ENCODE results near the gene SECTM1.

SECTM1 gene

GRCh38 chr17:82300707-82301270 is 32.8 kb downstream of the SECTM1 start:
- no peak overlapping the region for H3K4me2 ChIP-seq (ENCODE audit: low read length)
- H3K27me3 ChIP-seq (ENCODE audit: control insufficient read depth, low read length), result peaks cover 18% of the 10 kb centered on the region
- no peaks in the 10 kb centered on the region for H3K9me3 ChIP-seq (ENCODE audit: control insufficient read depth, insufficient read depth, low read length)
- H3K27ac ChIP-seq (ENCODE audit: low read depth, low read length), result no peak overlapping the region
- peaks cover 14% of the 10 kb centered on the region; the same call in 1 of the 2 replicates for H3F3A ChIP-seq (ENCODE audit: control insufficient read depth, insufficient read depth)
- H4K20me1 ChIP-seq (ENCODE audit: control insufficient read depth, insufficient read depth, low read depth, low read length), result no peaks in the 10 kb centered on the region
- no peaks in the 10 kb centered on the region for H3K79me2 ChIP-seq (ENCODE audit: control insufficient read depth, low read length)
- no peak for TF ChIP-seq EZH2phosphoT487 (IDR thresholded peaks at IDR 0.05; ENCODE audit: borderline replicate concordance, low read length)
- TF ChIP-seq CTCF (IDR thresholded peaks at IDR 0.05; ENCODE audit: low read depth, low read length, poor library complexity, severe bottlenecking), result peak; percentile 79
- H3K4me1 ChIP-seq (ENCODE audit: control insufficient read depth, low read length), result peaks cover 39% of the 10 kb centered on the region
- no peaks in the 10 kb centered on the region for H3K36me3 ChIP-seq (ENCODE audit: control insufficient read depth, low read length)
- H3K9me2 ChIP-seq (replicated peaks; ENCODE audit: control insufficient read depth, low read length), result no peaks in the 10 kb centered on the region
- no peak overlapping the region for H3K4me3 ChIP-seq (ENCODE audit: low read length)

GRCh38 chr17:82300228-82300627 is 33.3 kb downstream of the SECTM1 start:
- H3K9me3 ChIP-seq (ENCODE audit: control insufficient read depth, insufficient read depth, low read length), result no peaks in the 10 kb centered on the region
- H4K20me1 ChIP-seq (ENCODE audit: control insufficient read depth, insufficient read depth, low read depth, low read length), result no peaks in the 10 kb centered on the region
- no peaks in the 10 kb centered on the region for H3K79me2 ChIP-seq (ENCODE audit: control insufficient read depth, low read length)
- H3K27me3 ChIP-seq (ENCODE audit: control insufficient read depth, low read length), result peaks cover 18% of the 10 kb centered on the region
- H3K27ac ChIP-seq (ENCODE audit: low read depth, low read length), result no peak overlapping the region
- TF ChIP-seq EZH2phosphoT487 (IDR thresholded peaks at IDR 0.05; ENCODE audit: borderline replicate concordance, low read length), result no peak
- TF ChIP-seq CTCF (IDR thresholded peaks at IDR 0.05; ENCODE audit: low read depth, low read length, poor library complexity, severe bottlenecking), result no peak
- no peak overlapping the region for H3K4me3 ChIP-seq (ENCODE audit: low read length)
- peaks cover 39% of the 10 kb centered on the region for H3K4me1 ChIP-seq (ENCODE audit: control insufficient read depth, low read length)
- H3K4me2 ChIP-seq (ENCODE audit: low read length), result no peak overlapping the region
- H3K36me3 ChIP-seq (ENCODE audit: control insufficient read depth, low read length), result no peaks in the 10 kb centered on the region
- peaks cover 14% of the 10 kb centered on the region; the same call in 1 of the 2 replicates for H3F3A ChIP-seq (ENCODE audit: control insufficient read depth, insufficient read depth)
- H3K9me2 ChIP-seq (replicated peaks; ENCODE audit: control insufficient read depth, low read length), result no peaks in the 10 kb centered on the region

- Histone ChIP-seq H3K27me3 (ENCODE audit: control insufficient read depth, low read length) (peaks cover 18% of the 10 kb centered on the region), H3K4me3 (ENCODE audit: low read length) (no peak overlapping the region), H3K4me2 (ENCODE audit: low read length) (no peak overlapping the region)
Measured at GRCh38 chr17:82299452-82299851, 34.1 kb downstream of the SECTM1 start.

More at GRCh38 chr17:82299452-82299851, 34.1 kb downstream of the SECTM1 start:
- H4K20me1 ChIP-seq (ENCODE audit: control insufficient read depth, insufficient read depth, low read depth, low read length), result no peaks in the 10 kb centered on the region
- peaks cover 39% of the 10 kb centered on the region for H3K4me1 ChIP-seq (ENCODE audit: control insufficient read depth, low read length)
- no peak overlapping the region for H3K27ac ChIP-seq (ENCODE audit: low read depth, low read length)
- peaks cover 14% of the 10 kb centered on the region; the same call in 1 of the 2 replicates for H3F3A ChIP-seq (ENCODE audit: control insufficient read depth, insufficient read depth)
- H3K9me2 ChIP-seq (replicated peaks; ENCODE audit: control insufficient read depth, low read length), result no peaks in the 10 kb centered on the region
- H3K9me3 ChIP-seq (ENCODE audit: control insufficient read depth, insufficient read depth, low read length), result no peaks in the 10 kb centered on the region
- H3K79me2 ChIP-seq (ENCODE audit: control insufficient read depth, low read length), result no peaks in the 10 kb centered on the region
- H3K36me3 ChIP-seq (ENCODE audit: control insufficient read depth, low read length), result no peaks in the 10 kb centered on the region
- no peak for TF ChIP-seq EZH2phosphoT487 (IDR thresholded peaks at IDR 0.05; ENCODE audit: borderline replicate concordance, low read length)
- no peak for TF ChIP-seq CTCF (IDR thresholded peaks at IDR 0.05; ENCODE audit: low read depth, low read length, poor library complexity, severe bottlenecking)

Data from DOHH2 (cell line).